Colon (tissue), 2 donors: ENCODE measurements around the gene TUBGCP5.
"Not testable (repeated sequence)": the region's sequence is repeated elsewhere in the genome, so short reads cannot be mapped to it uniquely, and the experiment has no call there.

Experiments used
- FAIRE-seq: peaks from 2 replicates; lab custom pipeline; 2012; peaks lifted over from hg19 to GRCh38; lab: Jason Lieb, UNC
- donor health status: control.
- donor health status: control.

Gene TUBGCP5

DNA sequence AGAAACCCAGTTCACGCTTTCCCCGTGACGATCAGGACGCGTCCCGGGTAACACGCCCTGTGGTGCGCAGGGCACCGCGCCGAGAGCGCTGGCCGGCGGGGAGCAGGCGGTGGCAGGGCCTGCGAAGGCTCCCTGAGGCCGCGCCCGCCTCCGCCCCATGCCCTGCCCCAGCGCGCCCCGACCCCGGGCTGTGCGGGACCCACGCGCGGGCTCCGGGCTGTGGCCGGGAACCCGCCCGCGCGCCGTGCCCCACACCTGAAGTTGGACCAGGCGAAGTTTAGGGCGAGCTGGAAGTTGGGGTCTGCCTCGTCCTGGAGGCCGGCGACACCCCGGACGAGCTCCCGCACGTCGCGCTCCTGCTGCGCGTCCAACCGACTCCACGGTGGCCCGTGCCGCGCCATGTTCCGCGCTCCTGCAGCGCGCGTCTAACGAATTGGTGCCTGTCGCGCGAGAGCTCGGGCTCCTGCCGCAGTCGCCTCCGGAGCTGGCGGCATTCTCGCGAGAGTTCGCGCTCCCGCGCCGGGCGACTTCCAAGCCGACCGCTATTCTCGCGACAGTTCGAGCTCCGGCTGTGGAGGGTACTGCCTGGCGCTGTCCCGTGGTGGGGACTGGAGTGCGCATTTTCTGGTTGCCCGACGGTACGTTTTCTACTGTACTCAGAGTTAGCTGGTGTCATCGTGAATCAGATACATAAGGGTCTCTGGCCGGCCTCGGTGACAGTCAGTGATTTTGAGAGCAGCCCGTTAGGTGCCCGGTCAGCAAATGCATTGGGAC, at the start of gene TUBGCP5:
TSS of gene TUBGCP5 (minus strand) at position 427 of the 774 bp plus-strand sequence. CDS start at position 401, 26 bp downstream.
- FAIRE-seq: no peak

DNA sequence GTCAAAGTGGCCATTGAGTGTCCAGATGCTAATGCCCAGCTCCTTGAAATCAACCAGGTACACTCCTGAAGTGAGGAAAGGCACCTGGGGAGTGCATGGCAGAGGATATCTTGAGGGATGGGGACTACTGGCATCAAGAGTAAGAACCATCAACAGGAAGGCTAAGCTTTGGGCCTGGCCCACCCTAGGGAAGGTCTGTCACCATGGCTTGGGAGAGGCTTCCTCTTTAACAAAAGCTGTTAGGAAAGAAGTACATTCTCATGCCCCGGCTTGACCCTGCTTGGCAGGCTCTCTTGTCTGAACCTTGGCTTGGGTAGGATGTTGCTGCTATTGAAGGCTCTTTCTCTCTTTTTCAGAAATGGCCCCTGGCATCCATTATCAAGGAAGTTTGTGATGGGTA, 43.7 kb upstream of the TUBGCP5 start:
- no peak for FAIRE-seq

DNA sequence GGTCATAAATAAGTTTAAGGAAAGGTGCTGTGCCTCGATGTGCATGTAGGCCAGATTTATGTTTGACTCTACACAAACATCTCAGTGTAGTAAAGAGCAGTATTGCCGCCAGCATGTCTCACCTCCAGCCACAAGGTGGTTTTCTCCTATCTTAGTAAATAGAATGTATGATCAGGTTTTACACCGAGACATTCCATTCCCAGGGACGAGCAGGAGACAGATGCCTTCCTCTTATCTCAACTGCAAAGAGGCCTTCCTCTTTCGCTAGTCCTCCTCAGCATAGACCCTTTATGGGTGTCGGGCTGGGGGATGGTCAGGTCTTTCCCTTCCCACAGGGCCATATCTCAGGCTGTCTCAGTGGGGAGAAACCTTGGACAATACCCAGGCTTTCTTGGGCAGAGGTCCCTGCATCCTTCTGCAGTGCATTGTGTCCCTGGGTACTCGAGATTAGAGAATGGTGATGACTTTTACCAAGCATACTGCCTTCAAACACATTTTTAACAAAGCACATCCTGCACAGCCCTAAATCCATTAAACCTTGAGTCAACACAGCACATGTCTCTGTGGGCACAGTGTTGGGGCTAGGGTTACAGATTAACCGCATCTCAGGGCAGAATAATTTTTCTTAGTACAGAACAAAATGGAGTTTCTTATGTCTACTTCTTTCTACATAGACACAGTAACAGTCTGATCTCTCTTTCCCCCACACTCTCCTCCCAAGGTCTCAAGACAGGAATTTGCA, 42.8 kb upstream of the TUBGCP5 start:
- not testable (repeated sequence) for FAIRE-seq

DNA sequence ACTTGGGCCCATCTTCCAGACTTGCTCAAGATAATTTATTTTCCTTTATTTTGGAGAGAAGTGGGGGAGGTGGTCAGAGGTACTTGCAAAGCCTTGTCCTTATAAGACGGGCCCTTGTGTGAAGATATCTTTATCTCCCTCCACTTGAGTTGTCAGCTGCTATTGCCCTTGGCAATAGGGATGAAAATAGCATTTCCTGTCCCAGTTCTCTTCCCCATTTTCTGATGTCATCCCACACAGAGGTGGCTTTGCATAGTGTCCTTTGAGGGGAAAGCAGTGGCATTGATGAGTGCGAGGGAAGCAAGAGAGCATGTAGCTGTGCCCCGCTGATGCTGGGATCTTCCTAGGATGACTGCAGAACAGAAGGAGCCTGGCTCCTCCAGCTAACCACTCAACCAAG, 41.9 kb upstream of the TUBGCP5 start:
- no peak for FAIRE-seq

DNA sequence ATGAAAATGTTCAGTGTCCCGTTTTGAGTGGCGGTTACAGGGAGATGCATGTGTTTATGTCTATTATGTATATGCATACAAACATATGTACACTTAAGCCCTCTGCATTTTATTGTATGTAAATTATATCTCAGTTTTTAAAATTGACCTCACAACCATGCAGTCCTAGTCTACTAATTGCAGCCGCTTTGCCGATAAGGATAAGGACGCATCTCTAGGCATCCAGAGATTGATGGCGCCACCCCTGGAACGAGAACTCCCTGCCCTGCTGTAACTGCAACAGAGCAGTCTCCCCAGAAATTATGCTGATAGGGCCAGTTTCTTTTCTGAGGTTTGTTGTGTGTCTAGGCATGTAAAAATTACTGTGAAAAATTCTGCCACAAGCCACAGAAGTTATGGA, 40.4 kb upstream of the TUBGCP5 start:
- no peak for FAIRE-seq

DNA sequence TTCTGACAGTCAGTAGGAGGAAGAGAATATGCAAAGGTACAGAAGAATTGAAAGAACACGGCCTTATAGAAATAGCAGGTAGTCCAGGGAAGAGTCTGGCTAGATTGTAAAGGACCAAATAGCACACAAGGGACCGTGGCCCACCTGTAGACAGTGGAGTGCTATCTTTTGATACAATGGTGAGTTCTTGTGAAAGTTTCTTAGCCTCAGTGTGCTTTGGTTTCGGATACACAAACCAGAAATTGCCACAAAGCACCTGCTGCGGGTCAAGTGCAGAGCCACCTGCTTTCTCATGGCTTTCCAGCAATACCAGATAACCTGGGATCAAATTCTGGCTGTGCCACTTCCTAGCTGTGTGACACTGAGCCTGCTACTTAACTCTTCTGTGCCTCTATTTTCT, 36.6 kb upstream of the TUBGCP5 start:
- FAIRE-seq: no peak

DNA sequence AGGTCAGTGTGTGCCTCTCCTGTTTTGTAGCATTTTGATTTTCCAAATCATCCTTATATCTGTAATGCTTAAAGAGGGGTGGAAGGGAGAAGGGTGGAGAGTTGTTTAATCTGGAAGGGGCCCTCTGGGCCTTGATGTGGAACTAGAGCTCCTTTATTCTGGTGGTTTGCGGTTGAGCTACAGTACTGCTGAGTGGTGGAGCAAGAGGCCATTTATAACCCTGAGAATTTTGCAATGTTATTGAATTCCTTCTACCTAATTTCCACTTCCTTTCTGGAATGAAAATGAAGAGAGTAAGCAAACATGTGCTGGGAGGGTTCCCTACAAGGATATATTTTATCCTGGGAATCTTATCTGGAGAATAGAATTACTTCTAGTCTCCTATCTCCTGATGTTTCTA, 35.3 kb upstream of the TUBGCP5 start:
- no peak for FAIRE-seq

DNA sequence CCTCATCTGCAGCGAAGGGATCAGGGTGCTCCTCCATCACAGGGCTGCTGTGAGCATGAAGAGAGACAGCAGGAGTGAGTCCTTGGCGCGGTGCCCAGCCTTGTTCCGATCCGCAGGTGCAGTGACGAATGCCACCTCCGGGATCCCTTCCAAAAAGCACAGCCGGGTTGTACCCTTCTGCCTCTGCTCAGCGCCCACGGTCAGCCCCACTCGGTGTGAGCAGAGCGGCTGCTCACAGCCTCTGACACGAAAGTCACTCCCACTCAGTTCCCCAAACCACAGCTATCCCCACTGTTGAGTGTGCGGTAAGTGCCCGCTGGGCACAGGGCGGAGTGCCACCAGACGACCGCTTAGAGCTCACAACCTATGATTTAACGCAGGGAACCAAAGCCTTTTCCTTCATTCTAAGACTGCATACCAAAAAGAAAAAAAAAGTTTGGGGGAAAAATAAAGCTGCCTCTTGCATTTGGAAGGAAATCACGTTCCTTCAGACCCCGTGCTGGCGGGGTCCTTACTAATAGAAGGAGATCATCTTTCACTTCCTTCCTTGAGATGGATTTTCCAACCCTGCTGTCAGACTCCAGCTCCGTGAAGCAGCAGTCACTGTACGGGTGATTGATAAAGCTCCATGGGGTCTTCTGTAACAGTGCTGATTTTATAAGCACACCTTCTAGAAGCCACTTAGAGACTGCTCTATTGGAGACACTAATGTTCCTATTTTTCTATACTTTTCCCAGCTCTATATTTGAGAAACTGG, 34.7 kb upstream of the TUBGCP5 start:
- FAIRE-seq: no peak

DNA sequence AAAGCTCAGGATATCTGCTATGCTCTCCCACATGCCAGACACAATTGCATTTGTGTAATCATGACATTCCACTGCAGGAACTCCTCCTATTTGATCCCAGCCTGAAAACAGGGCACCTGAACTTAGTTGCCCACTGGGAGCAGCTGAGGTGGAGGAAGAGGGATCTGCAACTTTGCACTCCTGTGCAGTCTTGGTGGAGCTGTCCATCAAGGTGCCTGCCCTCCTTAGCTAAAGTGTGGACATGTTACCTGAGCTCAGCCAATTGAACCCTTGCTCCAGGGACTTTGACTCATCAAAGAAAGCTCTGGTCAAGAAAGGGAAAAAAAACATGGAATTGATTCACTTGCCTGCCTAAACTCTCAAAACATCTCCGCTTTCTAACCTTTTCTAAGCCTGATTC, 33.3 kb upstream of the TUBGCP5 start:
- FAIRE-seq: no peak

DNA sequence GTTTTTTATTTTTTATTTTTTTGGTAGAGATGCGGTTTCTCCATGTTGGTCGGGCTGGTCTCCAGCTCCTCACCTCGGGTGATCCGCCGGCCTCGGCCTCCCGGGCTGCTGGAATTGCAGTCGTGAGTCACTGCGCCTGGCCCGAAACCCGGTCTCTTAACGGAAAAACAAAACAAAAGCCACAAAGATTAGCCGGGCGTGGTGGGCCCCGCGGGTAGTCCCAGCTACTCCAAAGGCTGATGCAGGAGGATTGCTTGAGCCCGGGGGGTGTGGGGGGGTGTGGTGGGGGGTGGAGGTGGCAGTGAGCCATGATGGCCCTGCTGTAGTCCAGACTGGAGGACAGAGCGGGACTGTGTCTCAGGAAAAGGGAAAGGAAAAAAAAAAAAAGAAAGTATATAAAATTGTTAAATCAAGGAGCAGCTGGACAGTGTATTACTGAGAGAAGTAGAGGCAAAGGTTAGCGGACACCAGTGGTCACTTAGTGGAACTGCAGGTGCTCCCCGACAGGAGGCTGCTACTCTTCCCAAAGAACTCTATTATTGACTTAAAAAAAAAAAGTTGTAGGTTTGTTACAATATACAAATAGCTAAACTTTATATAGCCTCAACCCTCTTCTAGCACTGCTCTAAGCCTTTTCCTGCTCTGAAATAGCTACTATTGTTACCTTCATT, 30.3 kb upstream of the TUBGCP5 start:
- FAIRE-seq: no peak

DNA sequence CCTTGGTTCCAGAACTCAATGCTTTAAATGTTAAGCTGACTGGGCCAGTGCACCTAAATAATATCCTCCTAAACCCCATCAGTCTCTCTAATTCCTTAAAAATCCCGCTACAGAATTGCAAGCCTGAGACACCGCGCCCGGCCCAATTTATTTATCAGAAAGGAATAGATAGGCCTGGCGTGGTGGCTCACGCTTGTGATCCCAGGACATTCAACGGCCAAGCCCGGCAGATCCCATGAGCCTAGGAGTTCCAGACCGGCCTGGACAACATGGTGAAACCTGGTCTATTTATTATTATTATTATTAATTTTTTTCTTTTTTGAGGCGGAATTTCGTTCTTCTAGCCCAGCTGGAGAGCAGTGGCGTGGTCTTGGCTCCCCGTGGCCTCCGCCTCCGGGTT, 28.0 kb upstream of the TUBGCP5 start:
- FAIRE-seq: no peak

DNA sequence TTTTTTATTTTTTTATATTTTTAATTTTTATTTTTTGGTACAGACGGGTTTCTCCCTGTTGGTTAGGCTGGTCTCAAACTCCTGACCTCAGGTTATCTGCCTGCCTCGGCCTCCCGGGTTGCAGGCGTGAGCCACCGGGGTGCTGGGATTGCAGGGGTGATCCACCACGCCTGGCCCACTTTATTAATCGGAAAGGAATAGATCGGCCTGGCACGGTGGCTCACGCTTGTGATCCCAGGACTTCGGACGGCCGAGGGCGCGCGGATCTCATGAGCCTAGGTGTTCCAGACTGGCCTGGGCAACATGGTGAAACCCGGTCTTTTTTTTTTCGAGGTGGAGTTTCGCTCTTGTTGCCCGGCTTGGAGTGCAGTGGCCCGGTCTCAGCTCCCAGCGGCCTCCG, 26.5 kb upstream of the TUBGCP5 start:
- FAIRE-seq: no peak

DNA sequence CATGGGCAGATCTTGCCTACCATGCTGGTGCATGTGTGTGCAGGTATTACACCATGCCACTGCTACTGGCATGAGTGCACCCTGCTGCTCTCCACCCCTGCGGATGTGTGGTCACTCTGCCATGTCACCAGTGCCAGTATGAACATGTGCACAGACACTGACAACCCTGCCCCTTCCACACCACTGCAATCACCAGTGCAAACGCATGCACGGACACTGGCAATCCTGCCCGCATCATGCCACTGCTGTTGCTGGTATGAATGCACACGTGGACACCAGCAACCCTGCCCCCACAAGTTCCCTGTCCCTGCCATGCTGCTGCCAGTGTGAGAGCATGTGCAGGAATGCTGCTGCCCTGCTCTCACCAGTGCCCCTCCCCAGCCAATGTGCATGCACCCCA, 24.8 kb upstream of the TUBGCP5 start:
- no peak for FAIRE-seq

DNA sequence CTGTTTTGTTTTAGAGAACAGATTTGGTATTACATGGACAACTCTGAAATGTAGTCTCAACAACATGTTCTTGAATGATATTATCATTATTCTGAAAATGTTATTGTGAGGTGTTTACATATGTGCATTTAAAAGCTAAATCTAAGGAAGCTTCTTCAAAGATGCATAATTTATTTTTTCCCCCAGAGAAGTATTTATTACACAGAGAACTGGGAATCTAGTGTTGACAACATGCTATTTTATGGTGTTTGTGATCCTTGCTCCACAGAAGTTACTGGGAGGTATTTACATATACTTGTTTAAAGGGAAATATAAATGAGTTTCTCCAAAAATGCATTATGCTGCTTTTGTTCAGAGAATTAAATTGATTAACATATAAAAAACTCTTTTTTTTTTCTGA, 18.3 kb upstream of the TUBGCP5 start:
- no peak for FAIRE-seq

DNA sequence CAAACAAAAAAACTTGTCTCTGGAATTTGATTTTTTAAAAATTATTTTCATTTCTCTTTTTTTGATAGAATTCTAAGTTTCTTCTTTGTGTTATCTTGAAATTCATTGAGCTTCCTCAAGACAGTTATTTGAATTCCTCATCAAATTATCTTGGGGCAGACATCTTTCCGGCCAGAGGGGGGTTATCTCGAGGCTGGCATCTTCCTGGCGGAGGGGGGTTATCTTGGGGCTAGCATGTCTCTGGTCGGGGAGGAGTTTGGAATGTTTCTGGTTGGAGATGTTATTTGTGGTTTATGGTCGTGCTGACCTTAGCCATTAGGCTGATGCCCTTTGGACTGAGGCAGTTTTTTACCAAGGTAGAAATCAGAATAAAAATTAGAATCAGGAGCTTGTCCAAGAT, 15.9 kb upstream of the TUBGCP5 start:
- no peak for FAIRE-seq

DNA sequence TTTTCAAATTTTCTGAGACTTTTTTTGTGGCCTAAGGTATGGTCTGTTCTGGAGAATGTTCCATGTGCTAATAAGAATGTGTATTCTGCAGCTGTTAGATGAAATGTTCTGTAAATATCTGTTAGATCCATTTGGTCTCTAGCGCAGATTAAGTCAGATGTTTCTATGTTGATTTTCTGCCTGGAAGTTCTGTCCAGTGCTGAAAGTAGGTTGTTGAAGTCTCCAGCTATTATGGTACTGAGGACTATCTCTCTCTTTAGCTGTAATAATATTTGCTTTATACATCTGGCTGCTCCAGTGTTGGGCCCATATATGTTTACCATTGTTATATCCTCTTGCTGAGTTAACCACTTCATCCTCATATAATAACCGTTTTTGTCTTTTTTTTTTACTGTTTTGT, 13.2 kb upstream of the TUBGCP5 start:
- FAIRE-seq: no peak

DNA sequence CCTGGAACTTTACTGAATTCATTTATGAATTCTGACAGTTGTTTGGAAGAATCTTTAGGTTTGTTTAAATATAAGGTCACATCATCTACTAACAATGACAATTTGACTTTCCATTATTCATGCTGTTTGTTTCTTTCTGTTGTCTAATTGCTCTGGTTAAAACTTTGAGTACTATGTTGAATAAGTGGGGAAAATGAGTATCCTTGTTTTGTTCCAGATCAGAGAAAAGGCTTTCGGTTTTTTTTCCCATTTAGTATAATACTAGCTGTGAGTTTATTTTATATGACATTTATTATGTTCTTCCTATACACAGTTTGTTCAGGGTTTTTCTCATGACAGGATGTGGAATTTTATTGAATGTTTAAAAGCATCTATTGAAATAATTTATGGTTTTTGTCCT, 11.3 kb upstream of the TUBGCP5 start:
- FAIRE-seq: no peak

DNA sequence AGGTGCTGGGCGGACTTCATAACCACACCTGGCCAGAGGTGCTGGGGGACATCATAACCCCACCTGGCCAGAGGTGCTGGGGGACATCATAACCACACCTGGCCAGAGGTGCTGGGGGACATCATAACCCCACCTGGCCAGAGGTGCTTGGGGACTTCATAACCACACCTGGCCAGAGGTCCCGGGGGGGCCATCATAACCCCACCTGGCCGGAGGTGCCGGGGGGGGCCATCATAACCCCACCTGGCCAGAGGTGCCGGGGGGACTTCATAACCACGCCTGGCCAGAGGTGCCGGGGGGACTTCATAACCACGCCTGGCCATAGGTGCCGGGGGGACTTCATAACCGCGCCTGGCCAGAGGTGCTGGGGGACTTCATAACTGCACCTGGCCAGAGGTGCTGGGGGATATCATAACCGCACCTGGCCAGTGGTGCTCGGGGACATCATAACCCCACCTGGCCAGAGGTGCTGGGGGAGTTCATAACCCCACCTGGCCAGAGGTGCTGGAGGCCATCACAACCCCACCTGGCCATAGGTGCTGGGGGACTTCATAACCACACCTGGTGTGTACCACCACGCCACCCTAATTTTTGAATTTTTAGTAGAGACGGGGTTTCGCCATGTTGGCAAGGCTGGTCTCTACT, 10.7 kb upstream of the TUBGCP5 start:
- FAIRE-seq: no peak

DNA sequence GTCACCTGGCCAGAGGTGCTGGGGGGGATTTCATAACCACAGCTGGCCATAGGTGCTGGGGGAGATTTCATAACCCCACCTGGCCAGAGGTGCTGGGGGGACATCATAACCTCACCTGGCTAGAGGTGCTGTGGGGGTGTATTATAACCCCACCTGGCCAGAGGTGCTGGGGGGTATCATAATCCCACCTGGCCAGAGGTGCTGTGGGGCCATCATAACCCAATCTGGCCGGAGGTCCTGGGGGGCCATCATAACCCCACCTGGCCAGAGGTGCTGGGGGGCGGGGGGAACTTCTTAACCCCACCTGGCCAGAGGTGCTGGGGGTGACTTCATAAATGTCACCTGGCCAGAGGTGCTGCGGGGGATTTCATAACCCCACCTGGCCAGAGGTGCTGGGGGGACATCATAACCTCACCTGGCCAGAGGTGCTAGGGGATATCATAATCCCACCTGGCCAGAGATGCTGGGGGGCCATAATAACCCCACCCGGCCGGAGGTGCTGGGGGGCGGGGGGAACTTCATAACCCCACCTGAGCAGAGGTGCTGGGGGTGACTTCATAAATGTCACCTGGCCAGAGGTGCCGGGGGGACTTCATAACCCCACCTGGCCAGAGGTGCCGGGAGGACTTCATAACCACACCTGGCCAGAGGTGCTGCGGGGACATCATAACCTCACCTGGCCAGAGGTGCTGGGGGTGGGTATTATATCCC, 9.4 kb upstream of the TUBGCP5 start:
- not testable (repeated sequence) for FAIRE-seq

DNA sequence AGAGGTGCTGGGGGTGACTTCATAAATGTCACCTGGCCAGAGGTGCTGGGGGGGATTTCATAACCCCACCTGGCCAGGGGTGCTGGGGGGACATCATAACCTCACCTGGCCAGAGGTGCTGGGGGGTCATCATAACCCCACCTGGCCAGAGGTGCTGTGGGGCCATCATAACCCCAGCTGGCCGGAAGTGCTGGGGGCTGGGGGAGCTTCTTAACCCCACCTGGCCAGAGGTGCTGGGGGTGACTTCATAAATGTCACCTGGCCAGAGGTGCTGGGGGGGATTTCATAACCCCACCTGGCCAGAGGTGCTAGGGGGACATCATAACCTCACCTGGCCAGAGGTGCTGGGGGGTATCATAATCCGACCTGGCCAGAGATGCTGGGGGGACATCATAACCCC, 4.6 kb upstream of the TUBGCP5 start:
- not testable (repeated sequence) for FAIRE-seq

DNA sequence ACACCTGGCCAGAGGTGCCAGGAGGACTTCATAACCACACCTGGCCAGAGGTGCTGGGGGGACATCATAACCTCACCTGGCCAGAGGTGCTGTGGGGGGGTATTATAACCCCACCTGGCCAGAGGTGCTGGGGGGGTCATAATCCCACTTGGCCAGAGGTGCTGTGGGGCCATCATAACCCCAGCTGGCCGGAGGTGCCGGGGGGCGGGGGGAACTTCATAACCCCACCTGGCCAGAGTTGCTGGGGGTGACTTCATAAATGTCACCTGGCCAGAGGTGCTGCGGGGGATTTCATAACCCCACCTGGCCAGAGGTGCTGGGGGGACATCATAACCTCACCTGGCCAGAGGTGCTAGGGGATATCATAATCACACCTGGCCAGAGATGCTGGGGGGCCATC, 4.2 kb upstream of the TUBGCP5 start:
- not testable (repeated sequence) for FAIRE-seq
